Stimulated activated CD8-positive, alpha-beta memory T cell treated with anti-CD3 and anti-CD28 coated beads, Interleukin-12 subunit alpha, Interleukin-12 subunit beta, amount 100 ng/mL, for 1 hour (primary cell): ENCODE data around the gene TMEM69.
"Not testable (repeated sequence)": the region's sequence is repeated elsewhere in the genome, so short reads cannot be mapped to it uniquely, and the experiment has no call there.

Experiments
- DNase-seq: peaks from one replicate; pipeline ENCODE4 v3.0.0-alpha.2; 2020; ENCODE audit warnings: low read depth

Gene TMEM69

DNA sequence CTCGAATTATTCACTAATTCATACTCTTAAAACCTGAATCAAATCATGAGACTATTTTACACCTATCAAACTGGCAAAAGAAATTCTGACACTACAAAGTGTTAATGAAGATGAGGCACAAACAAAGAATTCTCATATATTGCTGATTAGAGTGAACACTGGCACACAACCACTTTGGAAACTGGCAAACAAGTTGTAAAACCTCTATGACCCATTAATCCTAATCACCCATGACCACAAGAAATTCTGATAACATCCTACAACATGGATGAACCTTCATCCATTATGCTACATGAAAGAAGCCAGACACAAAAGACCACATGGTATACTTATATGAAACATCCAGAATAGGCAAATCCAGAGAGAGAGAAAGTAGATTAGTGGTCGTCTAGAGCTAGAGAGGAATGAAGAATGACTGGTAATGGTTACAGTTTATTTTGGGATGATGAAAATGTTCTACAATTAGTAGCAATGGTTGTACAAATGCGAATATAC lies 10.2 kb upstream of the TMEM69 start:
- no peak for DNase-seq

DNA sequence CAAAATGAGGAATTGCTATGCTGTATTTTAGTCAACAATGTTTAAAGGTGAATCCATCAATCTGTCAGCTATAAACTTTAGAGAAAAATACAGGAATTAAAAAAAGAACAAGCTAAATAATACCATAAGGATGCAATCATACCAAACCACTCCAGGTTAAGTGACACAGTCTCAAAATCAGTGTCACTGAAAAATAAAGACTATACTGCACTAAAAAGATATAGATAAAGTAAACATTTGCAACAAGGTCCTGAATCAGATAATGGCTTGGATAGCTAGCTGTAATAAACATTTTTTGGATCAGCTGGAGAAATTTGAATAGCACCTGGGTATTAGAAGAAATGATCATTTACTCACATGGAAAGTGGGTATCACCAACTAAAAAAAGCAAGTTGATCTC lies 9.5 kb upstream of the TMEM69 start:
- no peak for DNase-seq

DNA sequence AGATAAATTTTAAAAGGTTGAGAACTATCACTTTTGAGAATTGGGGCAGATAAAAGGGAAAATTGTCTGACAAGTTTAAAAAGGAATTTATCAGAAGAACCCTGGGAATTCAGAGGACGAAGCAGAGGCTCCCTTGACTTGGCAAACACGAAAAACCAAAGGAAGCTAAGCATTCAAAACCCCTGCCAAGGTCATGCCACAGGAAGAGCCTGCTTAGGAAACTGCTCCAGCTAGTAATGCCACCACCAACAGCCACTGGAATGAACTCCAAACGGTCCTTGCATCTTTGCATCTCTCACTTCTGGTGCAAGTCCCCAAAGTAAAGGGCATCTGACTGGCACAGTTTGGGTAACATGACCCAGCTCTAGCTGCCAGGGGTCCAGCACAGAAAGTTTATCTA lies 8.9 kb upstream of the TMEM69 start:
- DNase-seq = no peak

DNA sequence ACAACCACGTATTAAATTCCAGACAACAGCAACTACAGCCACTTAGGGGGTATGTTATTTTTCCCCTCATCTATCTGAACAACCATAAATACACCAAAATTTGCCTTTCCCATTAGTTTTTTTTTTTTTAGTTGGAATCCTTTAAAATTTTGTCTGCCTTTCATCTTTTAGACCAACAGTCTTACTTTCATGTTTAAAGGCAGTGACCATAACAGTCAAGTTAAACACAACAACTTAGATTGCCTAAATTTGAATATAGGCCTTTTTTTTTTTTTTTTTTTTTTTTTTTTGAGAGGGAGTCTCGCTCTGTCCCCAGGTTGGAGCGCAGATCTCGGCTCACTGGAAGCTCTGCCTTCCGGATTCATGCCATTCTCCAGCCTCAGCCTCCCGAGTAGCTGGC lies 5.0 kb upstream of the TMEM69 start:
- no peak for DNase-seq

GRCh38 chr1:45684402-45684801 lies 3.6 kb upstream of the TMEM69 start:
- DNase-seq = no peak

- no peak for DNase-seq
These were observed 2.5 kb upstream of the TMEM69 start for GRCh38 chr1:45685308-45686014.

- peak; percentile 53 for DNase-seq
These were observed 2.0 kb upstream of the TMEM69 start for GRCh38 chr1:45686015-45686287.

GRCh38 chr1:45686288-45687013 lies 1.5 kb upstream of the TMEM69 start, which contains the start of gene GPBP1L1:
GPBP1L1 (minus strand) TSS chr1:45686533; CDS start chr1:45659087, 27,446 bp downstream.
- DNase-seq = peak; percentile 96

DNA sequence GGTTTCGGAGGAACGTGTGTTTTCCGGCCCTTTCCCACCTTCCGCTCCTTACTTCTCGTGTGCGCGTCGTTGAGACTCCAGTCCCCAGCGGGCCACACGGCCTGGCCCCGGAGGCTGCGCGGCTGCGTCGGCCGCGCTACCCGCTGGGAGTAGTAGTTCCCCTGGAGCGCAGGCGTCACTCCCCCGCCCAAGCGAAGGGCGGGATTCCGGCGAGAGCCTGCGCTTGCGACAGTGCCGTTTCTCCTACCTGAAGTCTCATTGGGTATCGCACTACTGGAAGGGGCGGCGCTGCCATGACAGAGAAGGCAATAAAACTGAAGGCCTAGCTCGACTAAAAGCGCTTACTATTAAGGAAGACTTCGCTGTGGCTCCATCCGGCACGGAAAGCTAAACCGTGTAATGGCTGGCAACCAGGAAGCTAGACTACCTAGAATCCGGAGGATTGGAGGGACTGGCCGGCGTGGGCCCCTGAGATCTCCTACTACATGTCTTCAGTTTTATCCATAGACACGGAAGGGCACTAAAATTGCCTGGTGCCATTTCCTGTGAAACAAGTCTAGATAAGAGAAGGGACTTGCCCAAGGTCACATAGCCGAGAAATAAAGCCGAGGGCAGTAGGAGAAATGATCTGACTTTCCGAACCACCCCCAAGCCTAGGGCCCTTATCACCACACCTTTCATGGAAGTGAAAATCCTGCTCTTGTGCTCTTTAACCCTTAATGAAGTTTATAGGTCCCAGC lies 797 bp upstream of the TMEM69 start:
- peak; percentile 93 for DNase-seq

DNA sequence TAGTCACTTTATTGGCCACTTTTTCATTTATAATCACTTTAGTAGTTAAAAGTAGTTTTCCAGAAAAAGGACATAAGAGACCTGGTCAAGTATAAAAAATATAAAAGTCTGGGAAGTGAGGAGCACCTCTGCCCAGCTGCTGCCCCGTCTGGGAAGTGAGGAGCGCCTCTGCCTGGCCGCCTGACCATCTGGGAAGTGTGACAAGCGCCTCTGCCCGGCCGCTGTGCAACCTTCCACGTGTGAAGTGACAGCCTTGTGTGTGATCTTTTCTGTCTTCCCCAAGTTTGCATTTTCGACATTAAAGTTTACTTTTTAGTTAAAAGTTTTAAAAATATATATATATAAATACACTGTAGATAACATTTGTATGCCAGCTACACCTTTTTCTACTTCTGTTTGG lies 5.8 kb downstream of the TMEM69 start:
- DNase-seq = not testable (repeated sequence)

- no peak for DNase-seq
These were observed 6.8 kb downstream of the TMEM69 start for GRCh38 chr1:45694823-45695222.

DNA sequence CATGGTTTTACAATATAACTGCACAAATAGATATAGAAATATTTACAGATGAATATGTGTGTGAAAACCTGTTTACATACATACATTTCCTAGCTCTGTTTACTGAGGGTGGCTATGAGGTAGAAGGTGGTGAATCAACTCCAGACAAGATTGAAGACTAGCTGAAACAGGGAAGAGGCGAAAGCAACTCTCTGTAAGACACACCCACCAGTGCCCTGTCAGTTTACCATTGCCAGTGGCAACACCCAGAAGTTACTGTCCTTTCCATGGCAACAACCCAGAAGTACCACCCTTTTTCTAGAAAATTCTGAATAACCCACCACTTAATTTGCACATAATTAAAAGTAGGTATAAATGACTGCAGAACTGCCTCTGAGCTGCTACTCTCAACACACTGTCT lies 16.7 kb downstream of the TMEM69 start:
- DNase-seq = no peak

- no peak for DNase-seq
These were observed 25.7 kb downstream of the TMEM69 start for GRCh38 chr1:45713711-45714110.

DNA sequence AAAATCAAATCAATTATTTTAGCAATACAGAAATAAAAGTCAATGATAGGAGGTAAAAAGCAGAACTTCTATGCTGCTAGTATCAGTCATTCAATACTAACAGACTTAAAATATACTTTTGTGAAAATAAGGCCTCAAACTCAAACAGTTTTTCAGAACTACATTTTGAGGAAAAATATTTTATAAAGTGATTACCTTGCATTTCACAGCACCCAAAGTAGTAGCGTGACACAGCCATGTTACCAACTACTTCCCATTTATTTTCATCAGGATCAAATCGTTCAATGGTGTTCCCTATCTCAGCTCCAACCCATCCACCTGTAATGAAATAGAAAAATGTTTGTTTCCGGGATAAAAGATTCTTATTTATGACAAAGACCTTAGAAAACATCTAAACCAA lies 28.7 kb downstream of the TMEM69 start:
- DNase-seq = no peak

GRCh38 chr1:45717386-45717785 lies 29.4 kb downstream of the TMEM69 start:
- not testable (repeated sequence) for DNase-seq

GRCh38 chr1:45718289-45718688 lies 30.3 kb downstream of the TMEM69 start:
- no peak for DNase-seq

DNA sequence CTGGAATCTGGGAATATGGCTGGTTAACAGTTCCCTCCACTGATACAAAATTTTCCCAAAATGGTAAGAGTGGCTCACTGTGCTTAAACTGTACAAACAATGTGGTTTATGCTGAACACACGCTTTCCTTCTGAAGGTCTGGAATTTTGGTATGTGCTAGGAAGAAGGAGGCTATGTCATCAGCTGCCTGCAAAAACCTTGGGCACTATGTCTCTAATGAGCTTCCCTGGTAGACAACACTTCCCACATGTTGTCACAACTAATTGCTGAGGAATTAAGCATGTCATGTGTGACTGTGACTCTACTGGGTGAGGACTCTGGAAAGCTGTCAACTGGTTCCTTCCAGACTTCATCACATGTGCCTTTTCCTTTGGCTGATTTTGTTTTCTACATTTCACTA lies 33.2 kb downstream of the TMEM69 start:
- no peak for DNase-seq

DNA sequence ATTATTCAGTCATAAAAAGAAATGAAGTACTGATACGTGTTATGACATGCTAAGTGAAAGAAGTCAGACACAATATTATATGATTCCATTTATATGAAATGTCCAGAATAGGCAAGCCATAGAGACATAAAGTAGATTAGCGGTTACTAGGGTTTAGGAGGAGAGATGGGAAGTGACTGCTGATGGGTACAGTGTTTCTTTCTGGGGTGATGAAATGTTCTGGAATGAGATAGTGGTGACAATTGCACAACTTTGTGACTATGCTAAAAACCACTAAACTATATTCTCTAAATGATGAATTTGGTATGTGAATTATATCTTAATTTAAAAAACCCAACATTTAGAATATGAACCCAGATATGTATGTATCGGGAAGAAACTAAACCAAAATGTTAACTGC lies 34.8 kb downstream of the TMEM69 start:
- DNase-seq = no peak

DNA sequence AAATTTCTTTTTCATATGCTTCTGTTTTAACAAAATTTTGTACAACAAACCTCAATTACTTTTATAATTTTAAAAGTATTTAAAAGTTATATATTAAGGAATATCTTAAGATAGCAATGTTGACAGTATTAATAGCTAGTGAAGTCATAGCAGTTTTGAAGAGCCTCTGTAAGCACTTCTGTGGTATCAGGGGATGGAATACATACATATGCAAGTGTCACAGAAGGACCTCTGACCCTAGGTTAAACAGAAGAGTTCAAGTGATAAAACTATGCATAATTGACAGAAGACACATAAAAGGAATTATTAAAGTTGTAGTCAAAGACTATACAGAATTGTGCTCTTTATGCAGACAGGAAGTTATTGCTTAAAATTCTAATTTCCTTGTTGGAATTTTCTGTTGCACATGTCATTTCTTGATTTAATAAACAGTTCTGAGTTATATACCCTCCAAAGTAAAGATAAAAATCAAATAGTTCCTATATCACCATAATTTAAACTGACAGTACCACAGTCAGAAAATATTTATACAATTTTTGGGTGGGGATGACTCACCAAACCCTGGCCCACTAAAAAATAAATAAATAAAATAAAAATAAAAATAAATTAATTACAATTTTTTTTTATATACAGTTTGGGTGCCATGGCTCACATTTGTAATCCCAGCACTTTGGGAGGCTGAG lies 35.4 kb downstream of the TMEM69 start:
- DNase-seq = no peak

DNA sequence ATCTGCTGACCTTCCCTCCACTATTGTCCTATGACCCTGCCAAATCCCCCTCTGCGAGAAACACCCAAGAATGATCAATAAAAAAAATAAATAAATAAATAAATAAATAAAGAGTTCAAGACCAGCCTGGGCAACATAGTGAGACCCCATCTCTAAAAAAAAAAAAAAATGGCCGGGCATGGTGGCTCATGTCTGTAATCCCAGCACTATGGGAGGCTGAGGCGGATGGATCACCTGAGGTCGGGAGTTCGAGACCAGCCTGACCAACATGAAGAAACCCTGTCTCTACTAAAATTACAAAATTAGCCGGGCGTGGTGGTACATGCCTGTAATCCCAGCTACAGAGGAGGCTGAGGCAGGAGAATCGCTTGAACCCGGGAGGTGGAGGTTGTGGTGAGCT lies 38.0 kb downstream of the TMEM69 start:
- not testable (repeated sequence) for DNase-seq

GRCh38 chr1:45730075-45730779 lies 42.2 kb downstream of the TMEM69 start:
- DNase-seq = no peak
